Measurements from ENCODE around the gene NAALADL2.
"Not testable (repeated sequence)": the region's sequence is repeated elsewhere in the genome, so short reads cannot be mapped to it uniquely, and the experiment has no call there.

Gene NAALADL2

DNA sequence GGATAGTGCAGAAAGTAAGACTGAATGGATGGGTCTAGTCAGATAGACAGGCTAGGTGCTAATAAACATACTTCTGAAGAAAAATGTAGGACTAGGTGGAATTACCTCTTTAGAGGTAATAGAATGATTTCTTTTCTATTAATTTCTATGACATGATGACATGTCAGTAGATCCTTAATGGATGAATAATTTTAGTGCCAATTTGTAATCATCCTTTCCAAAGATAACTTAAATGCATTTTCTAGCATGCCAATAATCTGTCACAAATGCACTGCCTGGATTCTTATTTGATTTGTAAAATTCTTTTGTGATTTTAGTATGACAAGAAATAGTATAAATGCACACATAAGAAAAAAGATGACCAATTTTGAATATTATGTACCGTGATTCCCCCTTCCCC is 356.7 kb downstream of the NAALADL2 start:
- no peak for DNase-seq

GRCh38 chr3:175222356-175222755 is 363.2 kb downstream of the NAALADL2 start:
- DNase-seq, result no peak

DNA sequence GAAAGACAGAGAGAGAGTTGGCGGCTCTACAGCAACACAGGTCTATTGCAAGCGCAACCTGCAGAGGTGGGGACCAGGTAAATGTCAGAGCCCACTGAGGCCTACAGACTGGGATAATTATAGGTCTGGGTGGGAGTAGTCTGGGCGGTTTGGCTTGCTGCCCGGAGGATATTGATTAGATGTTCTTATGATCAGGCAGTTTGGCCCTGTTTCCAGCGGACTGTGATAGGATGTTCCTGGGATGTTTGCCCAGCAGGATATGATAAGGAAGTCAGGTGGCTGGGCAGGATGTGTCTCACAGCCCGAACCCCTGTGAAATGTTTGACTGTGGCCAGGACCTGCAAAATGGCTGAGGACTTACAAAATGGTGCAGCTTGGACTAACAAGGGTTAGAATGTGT is 364.9 kb downstream of the NAALADL2 start:
- no peak for DNase-seq

GRCh38 chr3:175226444-175226843 is 367.3 kb downstream of the NAALADL2 start:
- DNase-seq, result no peak

DNA sequence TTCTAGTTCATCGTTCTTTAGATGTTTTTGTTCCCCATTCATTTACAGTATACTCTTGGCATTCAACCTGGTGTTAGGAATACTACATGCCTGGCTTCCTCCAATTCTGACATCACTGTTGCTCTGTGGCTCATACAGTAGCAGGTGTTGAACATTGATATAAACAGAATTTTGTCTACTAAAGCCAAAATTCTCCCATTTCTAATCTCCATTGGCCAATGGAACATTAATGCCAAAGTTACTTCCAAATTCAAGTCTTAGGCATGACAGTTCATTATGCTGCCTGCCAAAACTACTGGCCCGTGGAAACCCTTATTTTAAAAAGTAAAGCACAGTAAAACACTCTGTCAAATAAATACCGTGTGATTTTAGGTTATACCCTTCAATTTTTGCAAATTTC is 368.0 kb downstream of the NAALADL2 start:
- no peak for DNase-seq

DNA sequence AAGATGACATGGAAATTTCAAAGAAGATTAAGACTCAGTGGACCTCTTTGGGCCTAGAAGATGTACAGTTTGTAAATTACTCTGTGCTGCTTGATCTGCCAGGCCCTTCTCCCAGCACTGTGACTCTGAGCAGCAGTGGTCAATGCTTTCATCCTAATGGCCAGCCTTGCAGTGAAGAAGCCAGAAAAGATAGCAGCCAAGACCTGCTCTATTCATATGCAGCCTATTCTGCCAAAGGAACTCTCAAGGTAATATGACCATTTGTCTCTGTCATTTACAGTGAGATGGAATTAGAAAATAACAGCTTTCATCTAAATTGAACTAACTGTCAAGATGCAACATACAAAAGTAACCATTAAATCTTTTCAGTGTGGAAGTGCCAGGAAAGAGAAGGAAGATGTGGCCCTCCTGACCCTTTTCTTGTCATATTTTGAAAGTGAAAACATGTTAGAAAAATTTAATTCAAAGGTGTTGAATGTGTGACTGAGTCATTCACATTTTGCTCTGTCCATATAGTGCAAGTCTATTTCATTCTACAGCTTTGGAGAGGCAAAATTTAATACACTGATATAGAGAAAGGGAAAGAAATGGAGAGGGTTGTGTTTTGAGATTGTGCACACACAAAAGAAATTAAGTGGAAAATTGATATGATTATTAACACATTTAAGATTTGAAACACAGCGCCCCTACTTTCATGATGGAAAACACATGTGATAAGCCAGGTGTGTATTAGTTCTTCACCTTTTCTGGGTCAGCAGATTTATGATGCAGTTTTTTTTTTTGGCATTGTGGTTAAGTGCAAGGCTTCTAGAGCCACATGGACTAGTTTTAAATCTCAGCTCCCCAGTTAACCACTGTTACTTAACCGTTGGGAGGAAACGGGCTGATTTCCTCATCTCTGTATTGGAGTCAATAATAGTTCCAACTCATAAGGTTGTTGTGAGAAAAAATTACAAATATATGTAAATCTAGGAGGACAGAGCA is 375.1 kb downstream of the NAALADL2 start:
- no peak for DNase-seq

- no peak for DNase-seq
Observed at GRCh38 chr3:175238801-175239200, 379.7 kb downstream of the NAALADL2 start.

GRCh38 chr3:175240921-175241320 is 381.8 kb downstream of the NAALADL2 start:
- DNase-seq, result no peak

- no peak for DNase-seq
Observed at GRCh38 chr3:175242243-175242642, 383.1 kb downstream of the NAALADL2 start.

- no peak for DNase-seq
Observed at GRCh38 chr3:175246234-175246633, 387.1 kb downstream of the NAALADL2 start.

DNA sequence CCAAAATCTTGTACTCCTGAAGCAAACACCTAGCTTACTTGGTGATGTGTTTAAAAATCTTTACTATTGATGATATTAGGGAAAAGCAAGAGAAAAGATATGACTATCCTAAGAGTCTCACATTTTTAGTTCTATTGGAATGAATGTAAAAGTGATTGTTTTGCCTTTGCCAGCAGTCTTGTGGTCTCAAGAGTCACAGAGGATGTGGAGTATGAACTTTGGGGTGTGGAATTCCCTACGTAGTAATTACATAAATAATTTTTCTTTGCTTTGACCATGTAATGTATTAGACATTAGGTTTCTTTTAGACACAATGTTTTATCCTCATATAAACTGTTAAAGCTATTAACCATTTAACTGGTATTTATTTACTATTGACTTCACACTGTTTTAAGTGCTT is 387.6 kb downstream of the NAALADL2 start:
- DNase-seq, result no peak

- no peak for DNase-seq
Observed at GRCh38 chr3:175247629-175248028, 388.5 kb downstream of the NAALADL2 start.

DNA sequence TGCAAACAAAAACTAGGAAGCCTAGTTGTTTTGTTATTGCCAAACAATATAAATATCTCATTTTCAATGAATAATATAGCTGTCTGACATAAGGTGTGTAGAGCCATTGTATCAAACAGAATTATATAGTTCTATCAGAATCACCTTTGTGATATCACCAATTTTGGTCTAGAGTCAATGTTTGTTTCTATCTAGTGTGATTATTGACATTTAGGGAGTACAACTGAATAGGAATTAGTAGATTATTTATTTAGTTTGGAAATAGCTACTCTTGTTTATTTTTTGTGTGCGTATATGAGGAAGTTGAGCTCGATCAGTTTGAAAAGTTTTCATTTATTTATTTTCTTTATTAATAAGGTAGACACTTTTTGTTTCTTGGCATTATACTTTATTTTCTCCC is 389.7 kb downstream of the NAALADL2 start:
- DNase-seq, result no peak

DNA sequence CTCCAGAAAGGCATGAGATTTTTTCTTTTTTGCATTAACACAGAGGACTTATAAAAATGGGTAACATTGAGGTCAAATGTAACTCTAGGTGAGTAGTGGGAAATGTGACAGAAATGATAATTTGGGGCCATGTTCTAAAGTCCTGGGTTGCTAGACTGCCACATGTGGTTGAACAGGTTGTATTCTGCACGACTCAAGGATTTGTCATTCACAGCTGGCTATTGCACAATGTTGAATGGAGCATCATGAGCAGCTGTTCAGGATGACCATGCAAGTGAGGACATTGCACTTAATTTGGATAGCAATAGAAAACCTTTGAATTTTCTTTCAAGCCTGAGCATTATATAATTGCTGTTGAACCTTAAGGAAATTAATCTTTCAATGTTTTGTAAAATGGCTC is 396.6 kb downstream of the NAALADL2 start:
- DNase-seq, result no peak

GRCh38 chr3:175257123-175257522 is 398.0 kb downstream of the NAALADL2 start:
- DNase-seq, result no peak

DNA sequence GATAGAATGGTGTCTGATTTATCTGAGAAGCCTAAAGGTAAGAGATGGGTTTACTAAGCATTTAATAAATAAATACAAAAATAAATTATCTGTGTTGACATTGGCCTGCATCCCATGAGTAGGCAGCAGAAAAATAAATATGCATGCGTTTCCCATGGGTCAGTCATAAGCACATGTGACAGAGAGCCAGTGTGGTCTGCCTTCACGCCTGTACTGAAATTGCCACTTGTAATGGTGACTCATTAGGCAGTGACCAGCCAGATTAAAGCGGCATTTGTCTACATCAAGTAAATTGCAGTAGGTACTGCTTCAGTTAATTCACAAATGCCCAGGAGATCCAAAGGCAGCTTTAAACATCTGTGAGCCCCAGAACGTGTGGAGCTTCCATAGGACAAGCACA is 399.6 kb downstream of the NAALADL2 start:
- DNase-seq, result no peak

- DNase-seq, result no peak
Observed at GRCh38 chr3:175260145-175260794, 401.1 kb downstream of the NAALADL2 start.

- no peak for DNase-seq
Observed at GRCh38 chr3:175266478-175266877, 407.3 kb downstream of the NAALADL2 start.

DNA sequence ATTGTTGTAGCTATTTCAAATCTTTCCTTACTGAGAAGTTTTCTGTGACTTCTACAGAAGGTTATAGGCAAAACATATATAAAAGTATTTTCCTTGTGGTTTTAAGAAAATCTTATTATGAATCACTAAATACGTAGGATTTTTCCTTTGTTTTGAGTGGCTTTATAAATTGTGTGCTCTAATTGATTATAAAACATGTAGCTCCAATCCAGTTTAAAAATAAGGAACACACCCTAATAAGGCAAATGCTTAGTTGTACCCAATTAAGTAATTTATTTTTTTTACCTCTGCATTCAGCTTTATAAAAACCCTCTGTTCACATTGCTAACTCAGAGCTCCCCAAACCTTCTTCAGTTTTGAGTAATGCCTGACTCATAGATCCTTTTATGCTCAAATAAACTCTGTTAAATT is 408.0 kb downstream of the NAALADL2 start:
- no peak for DNase-seq

GRCh38 chr3:175267561-175267960 is 408.4 kb downstream of the NAALADL2 start:
- no peak for DNase-seq

DNA sequence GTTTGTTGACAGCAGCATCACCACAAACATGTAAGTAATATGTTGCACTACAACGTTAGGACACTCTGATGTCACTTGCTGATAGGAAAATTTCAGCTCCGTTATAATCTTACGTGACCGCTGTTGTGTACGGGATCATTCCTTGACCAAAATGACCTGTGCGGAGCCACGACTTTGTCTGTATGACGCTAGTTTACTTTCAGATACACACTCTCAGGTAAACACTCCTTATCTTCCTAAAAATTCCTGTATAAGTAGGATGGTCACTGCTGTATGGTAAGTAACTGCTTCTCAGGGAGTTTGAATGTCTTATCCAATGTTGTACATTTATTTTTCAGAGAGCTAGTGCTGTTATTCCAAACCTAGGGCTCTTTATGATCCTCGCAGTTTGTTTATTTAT is 410.3 kb downstream of the NAALADL2 start:
- DNase-seq, result no peak

DNA sequence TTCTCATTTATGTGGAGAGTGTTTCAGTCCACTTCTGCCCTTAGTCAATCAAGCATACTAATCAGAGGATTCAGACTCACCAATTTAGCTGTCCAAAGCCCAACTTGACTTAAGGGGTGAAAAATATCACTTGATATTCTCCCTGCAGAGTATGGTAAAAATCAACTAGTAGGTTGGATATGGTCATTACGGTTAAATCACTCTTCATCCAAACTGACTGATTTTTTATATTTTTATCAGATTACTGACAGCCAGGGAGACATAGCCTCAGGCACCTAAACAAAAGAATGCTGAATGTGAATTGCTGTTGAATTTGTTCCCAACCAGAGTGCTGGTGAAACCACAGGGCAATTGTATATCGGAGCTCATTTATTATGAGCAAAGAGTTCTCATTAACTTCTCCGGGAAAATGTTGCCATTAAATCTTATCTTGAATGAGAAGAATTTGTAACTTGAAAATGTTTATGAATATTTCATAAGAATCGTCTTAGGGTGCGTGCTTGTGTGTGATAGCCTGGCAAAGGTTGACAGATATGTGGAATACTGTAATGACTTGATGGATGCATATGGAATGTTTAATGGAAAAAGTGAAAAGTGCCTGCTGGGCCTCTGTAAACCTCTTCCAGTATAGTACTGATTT is 411.2 kb downstream of the NAALADL2 start:
- DNase-seq, result no peak

- DNase-seq, result no peak
Observed at GRCh38 chr3:175270866-175271265, 411.7 kb downstream of the NAALADL2 start.

DNA sequence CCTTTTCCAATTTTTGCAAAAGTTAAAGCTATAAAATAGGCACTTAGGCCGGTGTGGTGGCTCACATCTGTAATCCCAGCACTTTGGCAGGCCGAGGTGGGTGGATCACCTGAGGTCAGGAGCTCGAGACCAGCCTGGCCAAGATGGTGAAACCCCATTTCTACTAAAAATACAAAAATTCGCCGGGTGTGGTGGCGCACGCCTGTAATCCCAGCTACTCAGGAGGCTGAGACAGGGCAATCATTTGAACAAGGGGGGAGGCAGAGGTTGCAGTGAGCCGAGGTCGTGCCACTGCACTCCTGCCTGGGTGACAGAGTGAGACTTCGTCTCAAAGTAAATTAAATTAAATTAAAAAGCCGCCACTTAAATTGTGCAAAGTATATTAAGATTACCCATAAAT is 412.3 kb downstream of the NAALADL2 start:
- not testable (repeated sequence) for DNase-seq
